Tibial nerve (tissue), 4 donors: ENCODE results near the gene TPT1. TPM values are rescaled to one million over a fixed set of nuclear protein-coding genes. Genes with fewer than 3 reads are reported as not detected.
"Not testable (repeated sequence)": the region's sequence is repeated elsewhere in the genome, so short reads cannot be mapped to it uniquely, and the experiment has no call there.

ENCODE experiments used
- DNase-seq, 2 donors: peaks; one replicate each; pipeline ENCODE4 v3.0.0-alpha.2; 2019; ENCODE audit warnings: low spot score in 2 of 2
- H3K27ac ChIP-seq, 4 donors: fragments of 200-600 bp; sonication (generic) in 3 of 4; one replicate each; pipeline ENCODE4 v1.5.1; 2017 to 2019; ENCODE audit warnings: mild to moderate bottlenecking in 1 of 4
- H3K27me3 ChIP-seq, 2 donors: fragments of 200-600 bp; sonication (generic) in 1 of 2; one replicate each; pipeline versions ENCODE4 v1.5.1 to v1.6.0; 2017 to 2019
- H3K36me3 ChIP-seq, 3 donors: fragments of 200-600 bp; sonication (generic); one replicate each; pipeline ENCODE4 v1.5.1; 2018 to 2019
- H3K4me1 ChIP-seq, 4 donors: fragments of 200-600 bp; sonication (generic) in 3 of 4; one replicate each; pipeline ENCODE4 v1.5.1; 2017 to 2019
- H3K4me3 ChIP-seq, 4 donors: fragments of 200-600 bp; sonication (generic) in 3 of 4; one replicate each; pipeline ENCODE4 v1.5.1; 2017 to 2019; ENCODE audit warnings: mild to moderate bottlenecking in 1 of 4, moderate library complexity in 1 of 4
- H3K9me3 ChIP-seq, 4 donors: fragments of 200-600 bp; sonication (generic) in 3 of 4; one replicate each; pipeline ENCODE4 v1.5.1; 2017 to 2019
- CTCF ChIP-seq, 5 experiments: fragments of 200-600 bp in 3 of 5; fragments of 450-650 bp in 2 of 5; sonication (generic) in 3 of 5; IDR thresholded peaks; one replicate each; pipeline ENCODE4 v1.5.1; 2016 to 2019; ENCODE audit warnings: antibody characterized with exemption in 5 of 5, mild to moderate bottlenecking in 3 of 5, moderate library complexity in 2 of 5
- EP300 ChIP-seq, 2 donors: sonication (generic); formaldehyde crosslinking; IDR thresholded peaks; one replicate each; pipeline ENCODE4 v1.6.1; 2017; ENCODE audit warnings: antibody characterized with exemption in 2 of 2, mild to moderate bottlenecking in 1 of 2
- POLR2A ChIP-seq, 2 donors: fragments of 450-650 bp; IDR thresholded peaks; one replicate each; pipeline ENCODE4 v1.6.1; 2017; ENCODE audit warnings: antibody characterized with exemption in 2 of 2, mild to moderate bottlenecking in 2 of 2, moderate library complexity in 2 of 2
- WGBS, 2 donors: methylation state at CpG; one replicate each; pipeline ENCODE4 v1.1.5; 2018; 5-methylcytosine and 5-hydroxymethylcytosine counted together
- total RNA-seq, 4 donors: library from RNA; depleted of rRNA; stranded (reverse); fragments of >200 nt; gene quantifications; one replicate each; pipeline ENCODE4 v1.1.0, GENCODE V29; 2016

TPT1 gene
- total RNA-seq: 1,000 to 10,000 TPM; 1,952 to 3,130 (median 2,235) TPM

GRCh38 chr13:45341034-45341798 is at the start of gene TPT1:
TPT1 (minus strand) TSS chr13:45341183; CDS start chr13:45341069, 114 bp downstream.
- Histone ChIP-seq H3K27me3 (no peaks in the 10 kb centered on the region), H3K4me3 (peak within 1 kb of the TSS; percentile 94 to 100 (median 100)), H3K4me1 (peaks cover 5 to 52% (median 37%) of the 10 kb centered on the region in 4 donors), H3K36me3 (peaks cover 0 to 61% (median 16%) of the 10 kb centered on the region in 3 donors), H3K27ac (peak within 1 kb of the TSS; percentile 100), H3K9me3 (no peaks in the 10 kb centered on the region)
- 0 to 1% methylated on average over 8 to 64 of the region's 67 CpGs for WGBS, 2 donors
- DNase-seq: peak; percentile 97 to 98
- TF ChIP-seq POLR2A (IDR thresholded peaks at IDR 0.05) (peak; percentile 79 to 93), EP300 (IDR thresholded peaks at IDR 0.05) (peak; percentile 97 to 99), CTCF (IDR thresholded peaks at IDR 0.05) (no peak)

- DNase-seq, H3K9me3 ChIP-seq, H3K4me3 ChIP-seq, H3K27ac ChIP-seq, H3K27me3 ChIP-seq: not testable (repeated sequence)
- Histone ChIP-seq H3K4me1 (peaks cover 0 to 17% (median under 1%) of the 10 kb centered on the region in 4 donors), H3K36me3 (peaks cover 0 to 57% (median 0%) of the 10 kb centered on the region in 3 donors)
- WGBS, 2 donors: 89 to 90% methylated on average over 9 of the region's 9 CpGs
These were observed 49.4 kb upstream of the TPT1 start for GRCh38 chr13:45390348-45390747.

- no peaks in the 10 kb centered on the region for H3K4me1 ChIP-seq
- DNase-seq: no peak
- no peaks in the 10 kb centered on the region for H3K9me3 ChIP-seq
- H3K27me3 ChIP-seq: no peaks in the 10 kb centered on the region
- TF ChIP-seq POLR2A (IDR thresholded peaks at IDR 0.05) (no peak), EP300 (IDR thresholded peaks at IDR 0.05) (no peak), CTCF (IDR thresholded peaks at IDR 0.05) (no peak)
- 63 to 66% methylated on average over 4 of the region's 4 CpGs for WGBS, 2 donors
- peaks cover 0 to 72% (median 0%) of the 10 kb centered on the region in 3 donors for H3K36me3 ChIP-seq
- H3K4me3 ChIP-seq: no peak overlapping the region
- H3K27ac ChIP-seq: no peak overlapping the region
These were observed 47.7 kb upstream of the TPT1 start for GRCh38 chr13:45388664-45389063.

GRCh38 chr13:45386892-45387575 is 46.1 kb upstream of the TPT1 start:
- not testable (repeated sequence) for H3K9me3 ChIP-seq, DNase-seq, H3K27me3 ChIP-seq, H3K4me1 ChIP-seq, H3K4me3 ChIP-seq, H3K27ac ChIP-seq
- H3K36me3 ChIP-seq: peaks cover 0 to 63% (median 0%) of the 10 kb centered on the region in 3 donors
- WGBS, 2 donors: 88 to 89% methylated on average over 17 of the region's 17 CpGs

GRCh38 chr13:45385907-45386553 is 45.0 kb upstream of the TPT1 start:
- no peak overlapping the region for H3K4me3 ChIP-seq
- 79 to 88% methylated on average over 5 of the region's 5 CpGs for whole genome bisulfite sequencing, 2 donors
- no peaks in the 10 kb centered on the region for H3K9me3 ChIP-seq
- no peak overlapping the region for H3K27ac ChIP-seq
- TF ChIP-seq EP300 (IDR thresholded peaks at IDR 0.05) (no peak), CTCF (IDR thresholded peaks at IDR 0.05) (no peak), POLR2A (IDR thresholded peaks at IDR 0.05) (no peak)
- DNase-seq: no peak
- H3K27me3 ChIP-seq: no peaks in the 10 kb centered on the region
- H3K4me1 ChIP-seq: peaks cover 0 to 6% (median 2%) of the 10 kb centered on the region in 4 donors
- peaks cover 0 to 54% (median 0%) of the 10 kb centered on the region in 3 donors for H3K36me3 ChIP-seq
